GM23338 (cell line): ENCODE results near the gene HIPK1. TPM values are rescaled to one million over a fixed set of nuclear protein-coding genes. Genes with fewer than 3 reads are reported as not detected.

Experiments
- ATAC-seq: fragments of 200-7000 bp; cut with Tn5 transposase; 3 replicates; pipeline ENCODE4 v1.9.1; 2020
- DNase-seq: peaks from one replicate; pipeline ENCODE4 v3.0.0-alpha.2; 2015; ENCODE audit warnings: low spot score
- H2AFZ ChIP-seq: fragments of 200-600 bp; sonication (generic); 2 replicates; pipeline ENCODE4 v1.8.0; 2016; ENCODE audit warnings: antibody characterized with exemption, mild to moderate bottlenecking, moderate library complexity
- H3F3A ChIP-seq: fragments of 200-600 bp; sonication (generic); replicated peaks from 2 replicates; pipeline ENCODE4 v1.8.0; 2017; ENCODE audit warnings: antibody characterized with exemption, mixed run types, low read depth
- H3K27ac ChIP-seq: fragments of 200-600 bp; sonication (generic); 2 replicates; pipeline ENCODE4 v1.6.1; 2016; ENCODE audit warnings: low read depth
- H3K27me3 ChIP-seq: fragments of 200-600 bp; sonication (generic); 2 replicates; pipeline ENCODE4 v1.8.0; 2016; ENCODE audit warnings: mild to moderate bottlenecking, mixed run types, moderate library complexity; ENCODE audit not compliant: insufficient read depth
- H3K36me3 ChIP-seq: fragments of 200-600 bp; sonication (generic); 2 replicates; pipeline ENCODE4 v1.8.0; 2016; ENCODE audit warnings: mild to moderate bottlenecking; ENCODE audit not compliant: insufficient read depth
- H3K4me1 ChIP-seq: fragments of 200-600 bp; sonication (generic); 2 replicates; pipeline ENCODE4 v1.8.0; 2016; ENCODE audit warnings: mild to moderate bottlenecking, moderate library complexity; ENCODE audit not compliant: insufficient read depth
- H3K4me2 ChIP-seq: fragments of 200-600 bp; sonication (generic); 2 replicates; pipeline ENCODE4 v1.7.1; 2017; ENCODE audit warnings: mixed run types
- H3K4me3 ChIP-seq: fragments of 200-600 bp; sonication (generic); 2 replicates; pipeline ENCODE4 v1.6.1; 2016; ENCODE audit warnings: mixed run types
- H3K79me2 ChIP-seq: fragments of 200-600 bp; sonication (generic); replicated peaks from 2 replicates; pipeline ENCODE4 v1.8.0; 2017; ENCODE audit warnings: mild to moderate bottlenecking; ENCODE audit not compliant: insufficient read depth
- H3K9me2 ChIP-seq: fragments of 200-600 bp; sonication (generic); 2 replicates; pipeline ENCODE4 v1.8.0; 2017; ENCODE audit not compliant: insufficient read depth
- H4K20me1 ChIP-seq: fragments of 200-600 bp; sonication (generic); replicated peaks from 2 replicates; pipeline ENCODE4 v1.8.0; 2017; ENCODE audit warnings: mild to moderate bottlenecking; ENCODE audit not compliant: insufficient read depth
- H3K27ac Mint-ChIP-seq: 2 replicates; pipeline ENCODE4 v1.8.0; 2020; ENCODE audit warnings: inconsistent platforms, mild to moderate bottlenecking, moderate library complexity, mixed read lengths
- H3K27me3 Mint-ChIP-seq: 3 replicates; pipeline ENCODE4 v1.8.0; 2022; ENCODE audit warnings: low read depth, mild to moderate bottlenecking, moderate library complexity, mixed read lengths, inconsistent platforms; ENCODE audit not compliant: insufficient read depth, poor library complexity
- H3K36me3 Mint-ChIP-seq: 3 replicates; pipeline ENCODE4 v1.8.0; 2021; ENCODE audit warnings: low read depth, mild to moderate bottlenecking, inconsistent platforms, moderate library complexity, mixed read lengths
- H3K4me1 Mint-ChIP-seq: 3 replicates; pipeline ENCODE4 v1.8.0; 2020; ENCODE audit warnings: mild to moderate bottlenecking, inconsistent platforms, mixed read lengths
- H3K4me3 Mint-ChIP-seq: 3 replicates; pipeline ENCODE4 v1.8.0; 2021; ENCODE audit warnings: moderate library complexity, mild to moderate bottlenecking, inconsistent platforms, mixed read lengths
- H3K9me3 Mint-ChIP-seq: 3 replicates; pipeline ENCODE4 v1.8.0; 2020; ENCODE audit warnings: moderate library complexity, mild to moderate bottlenecking, inconsistent platforms, mixed read lengths
- ETS1 ChIP-seq: IDR thresholded peaks from 2 replicates; pipeline ENCODE4 v1.6.1; 2016; ENCODE audit warnings: antibody characterized with exemption
- EZH2 ChIP-seq: fragments of 200-600 bp; sonication (generic); IDR thresholded peaks from one replicate; pipeline ENCODE4 v1.8.0; 2017; ENCODE audit warnings: antibody characterized with exemption, mild to moderate bottlenecking, low read depth; ENCODE audit not compliant: unreplicated experiment
- EZH2phosphoT487 ChIP-seq: fragments of 200-600 bp; sonication (generic); IDR thresholded peaks from one replicate; pipeline ENCODE4 v1.8.1; 2018; ENCODE audit warnings: antibody characterized with exemption; ENCODE audit not compliant: unreplicated experiment
- JUNB ChIP-seq: IDR thresholded peaks from one replicate; pipeline ENCODE4 v1.6.1; 2016; ENCODE audit warnings: antibody characterized with exemption; ENCODE audit not compliant: unreplicated experiment
- NANOG ChIP-seq: IDR thresholded peaks from 2 replicates; pipeline ENCODE4 v1.6.1; 2016; ENCODE audit warnings: antibody characterized with exemption, borderline replicate concordance
- POLR2AphosphoS5 ChIP-seq: IDR thresholded peaks from 2 replicates; pipeline ENCODE4 v1.6.1; 2016; ENCODE audit warnings: antibody characterized with exemption, low read depth
- STAT1 ChIP-seq: IDR thresholded peaks from one replicate; pipeline ENCODE4 v1.6.1; 2016; ENCODE audit warnings: antibody characterized with exemption; ENCODE audit not compliant: unreplicated experiment
- ZNF114 ChIP-seq: fragments of 250-450 bp; sonication (Bioruptor Pico); IDR thresholded peaks from 2 replicates; pipeline ENCODE4 v1.5.0; 2020; ENCODE audit warnings: mild to moderate bottlenecking, moderate library complexity
- ZNF331 ChIP-seq: fragments of 250-450 bp; sonication (Bioruptor Pico); IDR thresholded peaks from 2 replicates; pipeline ENCODE4 v1.5.0; 2020; ENCODE audit warnings: low read depth, mild to moderate bottlenecking, moderate library complexity
- polyA plus RNA-seq: library from polyadenylated mRNA; unstranded; fragments of >200 nt; fragmentation: Nextera tagmentation; extraction: Ambion mirVana; gene quantifications from 2 replicates; pipeline ENCODE4 v1.2.1, GENCODE V29; 2016
- total RNA-seq: library from RNA; depleted of rRNA; stranded (reverse); fragments of >200 nt; shearing (Covaris generic); gene quantifications from 2 replicates; pipeline ENCODE4 v1.2.3, GENCODE V29; 2014
- TF ChIP-seq, protein P1 (sequence below), 2 experiments: fragments of 200-600 bp in 1 of 2; sonication (generic) in 1 of 2; conservative IDR thresholded peaks; 2 replicates each; pipeline versions ENCODE4 v1.5.1 to v1.6.1; 2016 to 2017; ENCODE audit warnings: antibody characterized with exemption in 2 of 2, low read depth in 2 of 2, mild to moderate bottlenecking in 2 of 2, moderate library complexity in 1 of 2
- TF ChIP-seq, protein P2 (sequence below): IDR thresholded peaks from one replicate; pipeline ENCODE4 v1.6.1; 2018; ENCODE audit warnings: antibody characterized with exemption; ENCODE audit not compliant: unreplicated experiment

The HIPK1 gene
- total and polyA plus RNA-seq, 2 experiments from 2014 or later = 14.3 to 47.5 TPM

DNA sequence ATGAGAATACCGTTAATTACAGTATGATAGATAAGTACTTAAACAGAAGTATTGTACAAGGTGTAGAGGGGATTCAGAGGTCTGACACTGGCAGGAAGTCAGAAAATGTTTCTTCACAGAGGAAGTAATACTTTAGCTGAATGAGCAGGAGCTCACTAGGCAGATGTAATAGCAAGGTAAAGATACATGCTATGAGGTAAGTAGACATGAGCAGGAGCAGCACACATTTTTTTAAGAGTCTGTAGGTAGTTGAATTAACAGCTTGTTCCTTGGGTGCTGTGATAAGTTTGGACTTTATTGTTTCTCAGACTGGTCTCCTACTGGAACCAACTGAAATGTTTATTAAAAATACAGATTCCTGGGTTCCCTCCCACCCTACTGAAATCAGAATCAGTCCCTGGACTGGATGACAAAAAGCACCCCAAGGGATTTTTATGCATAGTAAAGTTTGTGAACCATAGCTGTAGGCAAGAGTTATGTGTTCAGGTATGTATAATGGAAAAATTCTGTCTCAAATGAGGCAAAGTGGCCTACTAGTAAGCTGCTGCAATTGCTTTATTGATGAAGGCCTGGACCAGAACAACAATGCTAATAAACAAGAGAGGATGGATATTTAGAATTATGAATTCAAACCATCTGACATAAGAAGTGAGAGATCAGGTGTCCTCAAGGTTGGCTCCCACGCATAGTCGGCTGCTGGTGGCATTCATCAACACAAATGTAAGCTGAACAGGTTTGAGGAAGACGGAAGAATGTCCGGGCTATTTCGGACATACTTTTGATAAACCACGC, 25.4 kb upstream of the HIPK1 start:
- Mint-ChIP-seq H3K27me3 (peaks cover 8% of the 10 kb centered on the region), H3K9me3 (no peaks in the 10 kb centered on the region), H3K4me3 (peak overlapping the region; percentile 94), H3K36me3 (peaks cover 13% of the 10 kb centered on the region), H3K4me1 (peaks cover 8% of the 10 kb centered on the region), H3K27ac (no peak overlapping the region; the same call in 1 of the 2 replicates)
- H3K4me2 ChIP-seq = peak overlapping the region; percentile 83
- peak overlapping the region; percentile 86 for H3K27ac ChIP-seq
- H3F3A ChIP-seq = peaks cover 15% of the 10 kb centered on the region
- DNase-seq (no peak), ATAC-seq (no peak)
- no peaks in the 10 kb centered on the region for H4K20me1 ChIP-seq
- H2AFZ ChIP-seq = peak overlapping the region; percentile 98
- H3K36me3 ChIP-seq = peaks cover 2% of the 10 kb centered on the region; the same call in 1 of the 2 replicates
- no peaks in the 10 kb centered on the region for H3K27me3 ChIP-seq
- peaks cover 9% of the 10 kb centered on the region; the same call in 1 of the 2 replicates for H3K79me2 ChIP-seq
- H3K4me1 ChIP-seq = peaks cover 9% of the 10 kb centered on the region; the same call in 1 of the 2 replicates
- no peaks in the 10 kb centered on the region for H3K9me2 ChIP-seq
- peak overlapping the region; percentile 85 for H3K4me3 ChIP-seq
- no peak for TF ChIP-seq ETS1
- TF ChIP-seq EZH2 = no peak
- TF ChIP-seq ZNF114 (CRISPR knock-in tag) = no peak
- TF ChIP-seq, protein P1, sequence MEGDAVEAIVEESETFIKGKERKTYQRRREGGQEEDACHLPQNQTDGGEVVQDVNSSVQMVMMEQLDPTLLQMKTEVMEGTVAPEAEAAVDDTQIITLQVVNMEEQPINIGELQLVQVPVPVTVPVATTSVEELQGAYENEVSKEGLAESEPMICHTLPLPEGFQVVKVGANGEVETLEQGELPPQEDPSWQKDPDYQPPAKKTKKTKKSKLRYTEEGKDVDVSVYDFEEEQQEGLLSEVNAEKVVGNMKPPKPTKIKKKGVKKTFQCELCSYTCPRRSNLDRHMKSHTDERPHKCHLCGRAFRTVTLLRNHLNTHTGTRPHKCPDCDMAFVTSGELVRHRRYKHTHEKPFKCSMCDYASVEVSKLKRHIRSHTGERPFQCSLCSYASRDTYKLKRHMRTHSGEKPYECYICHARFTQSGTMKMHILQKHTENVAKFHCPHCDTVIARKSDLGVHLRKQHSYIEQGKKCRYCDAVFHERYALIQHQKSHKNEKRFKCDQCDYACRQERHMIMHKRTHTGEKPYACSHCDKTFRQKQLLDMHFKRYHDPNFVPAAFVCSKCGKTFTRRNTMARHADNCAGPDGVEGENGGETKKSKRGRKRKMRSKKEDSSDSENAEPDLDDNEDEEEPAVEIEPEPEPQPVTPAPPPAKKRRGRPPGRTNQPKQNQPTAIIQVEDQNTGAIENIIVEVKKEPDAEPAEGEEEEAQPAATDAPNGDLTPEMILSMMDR (conservative IDR thresholded peaks at IDR 0.05; ENCODE audit: low read depth in 2 of 2) = no peak
- no peak for TF ChIP-seq POLR2AphosphoS5
- TF ChIP-seq JUNB = no peak
- no peak for TF ChIP-seq EZH2phosphoT487
- TF ChIP-seq NANOG = no peak
- TF ChIP-seq ZNF331 (CRISPR knock-in tag) = no peak
- TF ChIP-seq, protein P2, sequence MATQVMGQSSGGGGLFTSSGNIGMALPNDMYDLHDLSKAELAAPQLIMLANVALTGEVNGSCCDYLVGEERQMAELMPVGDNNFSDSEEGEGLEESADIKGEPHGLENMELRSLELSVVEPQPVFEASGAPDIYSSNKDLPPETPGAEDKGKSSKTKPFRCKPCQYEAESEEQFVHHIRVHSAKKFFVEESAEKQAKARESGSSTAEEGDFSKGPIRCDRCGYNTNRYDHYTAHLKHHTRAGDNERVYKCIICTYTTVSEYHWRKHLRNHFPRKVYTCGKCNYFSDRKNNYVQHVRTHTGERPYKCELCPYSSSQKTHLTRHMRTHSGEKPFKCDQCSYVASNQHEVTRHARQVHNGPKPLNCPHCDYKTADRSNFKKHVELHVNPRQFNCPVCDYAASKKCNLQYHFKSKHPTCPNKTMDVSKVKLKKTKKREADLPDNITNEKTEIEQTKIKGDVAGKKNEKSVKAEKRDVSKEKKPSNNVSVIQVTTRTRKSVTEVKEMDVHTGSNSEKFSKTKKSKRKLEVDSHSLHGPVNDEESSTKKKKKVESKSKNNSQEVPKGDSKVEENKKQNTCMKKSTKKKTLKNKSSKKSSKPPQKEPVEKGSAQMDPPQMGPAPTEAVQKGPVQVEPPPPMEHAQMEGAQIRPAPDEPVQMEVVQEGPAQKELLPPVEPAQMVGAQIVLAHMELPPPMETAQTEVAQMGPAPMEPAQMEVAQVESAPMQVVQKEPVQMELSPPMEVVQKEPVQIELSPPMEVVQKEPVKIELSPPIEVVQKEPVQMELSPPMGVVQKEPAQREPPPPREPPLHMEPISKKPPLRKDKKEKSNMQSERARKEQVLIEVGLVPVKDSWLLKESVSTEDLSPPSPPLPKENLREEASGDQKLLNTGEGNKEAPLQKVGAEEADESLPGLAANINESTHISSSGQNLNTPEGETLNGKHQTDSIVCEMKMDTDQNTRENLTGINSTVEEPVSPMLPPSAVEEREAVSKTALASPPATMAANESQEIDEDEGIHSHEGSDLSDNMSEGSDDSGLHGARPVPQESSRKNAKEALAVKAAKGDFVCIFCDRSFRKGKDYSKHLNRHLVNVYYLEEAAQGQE = no peak
- TF ChIP-seq STAT1 = no peak
